ENCODE measurements around the gene DHX29. TPM values are rescaled to one million over a fixed set of nuclear protein-coding genes. Genes with fewer than 3 reads are reported as not detected.

DHX29 gene
- polyA plus RNA-seq, 1 experiment = 2.9 TPM

- CTCF ChIA-PET = no interaction called here
- H3K27me3 ChIP-seq (ENCODE audit: control insufficient read depth, insufficient read depth, low read length) = peaks cover 10% of the 10 kb centered on the region
- TF ChIP-seq CTCF (IDR thresholded peaks at IDR 0.05; ENCODE audit: insufficient read depth, low read depth, low read length) = no peak
- no peak for DNase-seq (ENCODE audit: low read depth)
- H3K4me3 ChIP-seq (ENCODE audit: low read depth, low read length) = no peak overlapping the region
- POLR2A ChIA-PET = no interaction called here
- no peaks in the 10 kb centered on the region for H3K36me3 ChIP-seq (ENCODE audit: control insufficient read depth, insufficient read depth, low read length)
Measured at GRCh38 chr5:55211184-55211874, 96.2 kb downstream of the DHX29 start.

Other genes starting within 250 kb of the DHX29 start
- gene GZMA, start 205.0 kb downstream of the DHX29 start, polyA plus RNA-seq (2011; rRNA removed) = not detected in 2 replicates
- 115 and 271 TPM in 2 replicates for gene GPX8, start 147.5 kb downstream of the DHX29 start, polyA plus RNA-seq (2011; rRNA removed)
- not detected in 2 replicates for gene CDC20B, start 134.5 kb downstream of the DHX29 start, polyA plus RNA-seq (2011; rRNA removed)
- gene MCIDAS, start 80.4 kb downstream of the DHX29 start, polyA plus RNA-seq (2011; rRNA removed) = 0.04 TPM in 1 of 2 replicates, not detected in the other
- 0.05 and 0.18 TPM in 2 replicates for gene CCNO, start 74.1 kb downstream of the DHX29 start, polyA plus RNA-seq (2011; rRNA removed)
- gene MTREX, start 295 bp upstream of the DHX29 start, polyA plus RNA-seq (2011; rRNA removed) = 11.7 and 29.4 TPM in 2 replicates
- 43.1 and 55.8 TPM in 2 replicates for gene PLPP1, start 227.3 kb upstream of the DHX29 start, polyA plus RNA-seq (2011; rRNA removed)